H1 (cell line): ENCODE results near the gene GREM2. TPM values are rescaled to one million over a fixed set of nuclear protein-coding genes. Genes with fewer than 3 reads are reported as not detected.

ENCODE experiments used
- KDM5A ChIP-seq: fragments of 200-600 bp; IDR thresholded peaks from 2 replicates; pipeline ENCODE4 v1.7.1; 2012; ENCODE audit warnings: mild to moderate bottlenecking, low read length, inconsistent platforms, mixed read lengths
- USF2 ChIP-seq: IDR thresholded peaks from 2 replicates; pipeline ENCODE4 v1.6.1; 2011; ENCODE audit warnings: low read length, improper control_type of control experiment
- polyA plus RNA-seq, 7 experiments: library from polyadenylated mRNA; depleted of rRNA in 3 of 7; stranded (reverse) in 5 of 7; unstranded in 2 of 7; fragments of >200 nt in 5 of 7; fragments of 200-250 nt in 2 of 7; gene quantifications; 1 replicate in 5 of 7; 2 replicates in 1 of 7; 4 replicates in 1 of 7; pipeline versions ENCODE4 v1.2.1 to v1.2.3, GENCODE V29; 2011 to 2013; ENCODE audit warnings: missing spikeins in 2 of 7, mixed read lengths in 2 of 7
- total RNA-seq: library from RNA; stranded (reverse); fragmentation: NEBNext Ultra II Directional; extraction: Animal tissue kit (Norgen Biotek cat#: 25700); gene quantifications from 2 replicates; pipeline ENCODE4 v1.2.1, GENCODE V29; 2021

Gene GREM2
- total and polyA plus RNA-seq, 2 of the 8 experiments (the other 6 are each of a cell fraction or from before 2014, with no cell fraction given) = 0.05 TPM; not detected in 1

GRCh38 chr1:240487493-240487892 lies 124.5 kb downstream of the GREM2 start (continued):
- no peak for TF ChIP-seq USF2
- TF ChIP-seq KDM5A = no peak
